Upper lobe of left lung (tissue), 6 donors: ENCODE results near the gene D2HGDH. TPM values are rescaled to one million over a fixed set of nuclear protein-coding genes. Genes with fewer than 3 reads are reported as not detected.

Experiments
- ATAC-seq, 2 donors: fragments of 200-7000 bp; cut with Tn5 transposase; one replicate each; pipeline ENCODE4 v1.9.1; 2022; ENCODE audit warnings: mild to moderate bottlenecking in 2 of 2, moderate library complexity in 2 of 2; ENCODE audit not compliant: low FRiP score in 2 of 2
- DNase-seq, 2 donors: peaks; one replicate each; pipeline ENCODE4 v3.0.0-alpha.2; 2019 to 2020
- H3K27ac ChIP-seq, 4 donors: fragments of 200-600 bp; sonication (generic); one replicate each; pipeline ENCODE4 v1.5.1; 2016 to 2019
- H3K27me3 ChIP-seq, 4 donors: fragments of 200-600 bp; sonication (generic); one replicate each; pipeline ENCODE4 v1.5.1; 2017 to 2019
- H3K36me3 ChIP-seq, 4 donors: fragments of 200-600 bp; sonication (generic); one replicate each; pipeline ENCODE4 v1.5.1; 2016 to 2019
- H3K4me1 ChIP-seq, 4 donors: fragments of 200-600 bp; sonication (generic); one replicate each; pipeline ENCODE4 v1.5.1; 2018 to 2019
- H3K4me3 ChIP-seq, 4 donors: fragments of 200-600 bp; sonication (generic); one replicate each; pipeline ENCODE4 v1.5.1; 2017 to 2019; ENCODE audit warnings: mild to moderate bottlenecking in 2 of 4, moderate library complexity in 1 of 4
- H3K9me3 ChIP-seq, 4 donors: fragments of 200-600 bp; sonication (generic); one replicate each; pipeline ENCODE4 v1.5.1; 2018 to 2019
- EP300 ChIP-seq, 4 donors: sonication (generic); formaldehyde crosslinking; IDR thresholded peaks; one replicate each; pipeline ENCODE4 v1.5.1; 2017; ENCODE audit warnings: antibody characterized with exemption in 4 of 4, control low read depth in 2 of 4
- POLR2A ChIP-seq, 4 donors: fragments of 450-650 bp; IDR thresholded peaks; one replicate each; pipeline ENCODE4 v1.5.1; 2016 to 2017; ENCODE audit warnings: antibody characterized with exemption in 4 of 4, mild to moderate bottlenecking in 2 of 4
- POLR2AphosphoS5 ChIP-seq, 2 donors: sonication (generic); formaldehyde crosslinking; IDR thresholded peaks; one replicate each; pipeline ENCODE4 v1.5.1; 2017; ENCODE audit warnings: antibody characterized with exemption in 2 of 2
- WGBS, 2 donors: methylation state at CpG; one replicate each; pipeline ENCODE4 v1.1.5; 2017 to 2018; 5-methylcytosine and 5-hydroxymethylcytosine counted together
- total RNA-seq, 6 donors: library from RNA; depleted of rRNA in 4 of 6; stranded (reverse); fragments of >200 nt in 4 of 6; gene quantifications; one replicate each; pipeline versions ENCODE4 v1.1.0 to v1.2.1, GENCODE V29; 2016 to 2021
- TF ChIP-seq, protein P1 (sequence below), 6 experiments: fragments of 450-650 bp in 4 of 6; fragments of 200-600 bp in 2 of 6; sonication (generic) in 2 of 6; IDR thresholded peaks; one replicate each; pipeline ENCODE4 v1.5.1; 2016 to 2019; ENCODE audit warnings: antibody characterized with exemption in 6 of 6
- donor health status: DM: no; HTN: no; CAD: no; lungs with moderate emphysema.
- donor health status: DM: no; HTN: yes; CAD: no; lungs with severe emphysema.

The D2HGDH gene
- total RNA-seq, 6 donors from 2014 or later, result 12.5 to 155 (median 35.8) TPM

- 96 to 97% methylated on average over 5 of the region's 5 CpGs for WGBS, 2 donors
- Histone ChIP-seq H3K27ac (no peak overlapping the region), H3K36me3 (no peaks in the 10 kb centered on the region), H3K4me1 (no peaks in the 10 kb centered on the region), H3K4me3 (no peak overlapping the region), H3K9me3 (no peaks in the 10 kb centered on the region), H3K27me3 (no peaks in the 10 kb centered on the region)
- TF ChIP-seq, protein P1, sequence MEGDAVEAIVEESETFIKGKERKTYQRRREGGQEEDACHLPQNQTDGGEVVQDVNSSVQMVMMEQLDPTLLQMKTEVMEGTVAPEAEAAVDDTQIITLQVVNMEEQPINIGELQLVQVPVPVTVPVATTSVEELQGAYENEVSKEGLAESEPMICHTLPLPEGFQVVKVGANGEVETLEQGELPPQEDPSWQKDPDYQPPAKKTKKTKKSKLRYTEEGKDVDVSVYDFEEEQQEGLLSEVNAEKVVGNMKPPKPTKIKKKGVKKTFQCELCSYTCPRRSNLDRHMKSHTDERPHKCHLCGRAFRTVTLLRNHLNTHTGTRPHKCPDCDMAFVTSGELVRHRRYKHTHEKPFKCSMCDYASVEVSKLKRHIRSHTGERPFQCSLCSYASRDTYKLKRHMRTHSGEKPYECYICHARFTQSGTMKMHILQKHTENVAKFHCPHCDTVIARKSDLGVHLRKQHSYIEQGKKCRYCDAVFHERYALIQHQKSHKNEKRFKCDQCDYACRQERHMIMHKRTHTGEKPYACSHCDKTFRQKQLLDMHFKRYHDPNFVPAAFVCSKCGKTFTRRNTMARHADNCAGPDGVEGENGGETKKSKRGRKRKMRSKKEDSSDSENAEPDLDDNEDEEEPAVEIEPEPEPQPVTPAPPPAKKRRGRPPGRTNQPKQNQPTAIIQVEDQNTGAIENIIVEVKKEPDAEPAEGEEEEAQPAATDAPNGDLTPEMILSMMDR (IDR thresholded peaks at IDR 0.05), result no peak
- no peak for TF ChIP-seq POLR2A (IDR thresholded peaks at IDR 0.05)
- no peak for TF ChIP-seq POLR2AphosphoS5 (IDR thresholded peaks at IDR 0.05)
- TF ChIP-seq EP300 (IDR thresholded peaks at IDR 0.05), result no peak
- ATAC-seq (no peak), DNase-seq (no peak)
These were observed 59.0 kb downstream of the D2HGDH start for GRCh38 chr2:241793385-241793784.

GRCh38 chr2:241794250-241794823 is 59.9 kb downstream of the D2HGDH start:
- Histone ChIP-seq H3K36me3 (no peaks in the 10 kb centered on the region), H3K4me1 (no peaks in the 10 kb centered on the region), H3K27me3 (no peaks in the 10 kb centered on the region), H3K4me3 (no peak overlapping the region), H3K27ac (no peak overlapping the region), H3K9me3 (no peaks in the 10 kb centered on the region)
- 92 to 93% methylated on average over 7 to 10 of the region's 10 CpGs for WGBS, 2 donors
- DNase-seq (peak; percentile 6 to 34), ATAC-seq (no peak)
- TF ChIP-seq POLR2A (IDR thresholded peaks at IDR 0.05), result no peak
- TF ChIP-seq, protein P1 (IDR thresholded peaks at IDR 0.05), result no peak
- TF ChIP-seq POLR2AphosphoS5 (IDR thresholded peaks at IDR 0.05), result no peak
- TF ChIP-seq EP300 (IDR thresholded peaks at IDR 0.05), result no peak

- no peaks in the 10 kb centered on the region for H3K27me3 ChIP-seq
- DNase-seq (peak; percentile 15 to 61), ATAC-seq (no peak)
- H3K4me1 ChIP-seq, result no peaks in the 10 kb centered on the region
- H3K4me3 ChIP-seq, result no peak overlapping the region
- H3K36me3 ChIP-seq, result no peaks in the 10 kb centered on the region
- WGBS, 2 donors, result 82 to 86% methylated on average over 30 to 31 of the region's 31 CpGs
- TF ChIP-seq EP300 (IDR thresholded peaks at IDR 0.05), result no peak
- TF ChIP-seq POLR2A (IDR thresholded peaks at IDR 0.05), result no peak
- no peak for TF ChIP-seq POLR2AphosphoS5 (IDR thresholded peaks at IDR 0.05)
- TF ChIP-seq, protein P1 (IDR thresholded peaks at IDR 0.05), result no peak
- no peak overlapping the region for H3K27ac ChIP-seq
- H3K9me3 ChIP-seq, result no peaks in the 10 kb centered on the region
These were observed 60.9 kb downstream of the D2HGDH start for GRCh38 chr2:241795021-241795999.

DNA sequence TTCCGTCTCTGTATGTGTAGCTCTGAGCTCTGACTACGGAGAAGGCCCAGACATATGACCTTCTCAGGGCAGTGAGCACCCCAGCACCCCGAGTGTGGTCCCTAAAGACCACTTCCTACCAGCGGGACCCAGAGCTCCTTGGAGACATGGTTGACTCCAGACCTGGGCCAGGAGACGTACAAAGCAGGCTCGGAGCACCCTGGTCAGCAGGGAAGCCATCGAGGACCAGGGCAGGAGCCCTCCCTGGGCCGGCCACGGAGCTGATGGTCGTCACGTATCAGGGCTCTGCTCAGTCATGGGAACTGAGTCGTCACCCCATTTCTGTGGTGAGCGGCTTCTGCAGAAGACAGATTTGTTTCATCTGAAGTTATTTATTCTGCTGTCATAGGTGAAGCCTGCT is 61.8 kb downstream of the D2HGDH start:
- peak in 1 of 2 donors; percentile 49 for DNase-seq
- no peaks in the 10 kb centered on the region for H3K36me3 ChIP-seq
- H3K27me3 ChIP-seq, result no peaks in the 10 kb centered on the region
- H3K9me3 ChIP-seq, result no peaks in the 10 kb centered on the region
- no peak overlapping the region for H3K4me3 ChIP-seq
- no peak overlapping the region for H3K27ac ChIP-seq
- H3K4me1 ChIP-seq, result no peaks in the 10 kb centered on the region
- no peak for ATAC-seq
- WGBS, 2 donors, result 92 to 96% methylated on average over 3 to 12 of the region's 13 CpGs
- TF ChIP-seq EP300 (IDR thresholded peaks at IDR 0.05) (no peak), POLR2A (IDR thresholded peaks at IDR 0.05) (no peak), POLR2AphosphoS5 (IDR thresholded peaks at IDR 0.05) (no peak)
- TF ChIP-seq, protein P1 (IDR thresholded peaks at IDR 0.05), result no peak
